Cerebellar nuclear complex (tissue), 1 donor: ENCODE data around the gene TSPAN5.
"Not testable (repeated sequence)": the region's sequence is repeated elsewhere in the genome, so short reads cannot be mapped to it uniquely, and the experiment has no call there.

Experiments used
- DNase-seq, 2 experiments: peaks; one replicate each; lab custom pipeline; 2025; lab: John Stamatoyannopoulos, UW

Gene TSPAN5

GRCh38 chr4:98496152-98496845 lies 162.1 kb downstream of the TSPAN5 start:
- no peak for DNase-seq

DNA sequence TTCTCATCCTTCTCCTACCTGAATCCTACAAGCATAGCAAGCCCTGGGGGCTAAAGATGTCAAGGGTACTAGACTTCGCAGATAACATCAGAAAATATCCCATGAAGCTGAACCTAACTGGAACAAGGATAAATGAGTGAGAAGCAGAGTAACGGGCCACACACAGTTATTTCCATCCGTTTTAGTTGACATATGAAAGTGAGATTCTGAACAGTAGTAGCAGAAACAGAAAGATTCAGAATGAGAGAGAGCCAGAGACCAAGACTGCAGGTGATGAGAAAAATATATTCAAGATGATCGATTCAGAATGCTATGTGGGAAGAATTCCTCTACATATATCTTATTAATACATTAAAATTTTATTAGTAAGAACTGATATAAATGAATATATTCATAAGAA lies 165.1 kb downstream of the TSPAN5 start:
- DNase-seq = no peak

GRCh38 chr4:98491899-98492559 lies 166.4 kb downstream of the TSPAN5 start:
- no peak for DNase-seq

DNA sequence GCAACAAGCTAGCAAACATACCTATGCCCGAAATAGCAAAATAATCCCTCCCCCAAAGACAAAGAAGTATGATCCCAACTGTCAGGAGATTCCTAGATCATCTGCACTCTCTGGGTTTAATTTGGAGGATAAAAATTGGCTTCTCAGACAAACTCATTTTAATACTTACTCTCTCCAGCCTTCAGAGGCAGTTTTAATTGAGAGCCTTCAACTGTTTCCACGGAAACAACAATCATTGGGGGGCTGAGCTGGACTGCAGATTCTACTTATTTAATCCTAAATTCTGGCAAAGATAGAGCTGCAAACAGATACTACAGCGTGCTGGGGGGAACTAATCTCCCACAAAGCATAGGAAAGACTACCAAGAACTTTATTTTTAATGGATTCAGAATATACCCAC lies 168.2 kb downstream of the TSPAN5 start:
- no peak for DNase-seq

DNA sequence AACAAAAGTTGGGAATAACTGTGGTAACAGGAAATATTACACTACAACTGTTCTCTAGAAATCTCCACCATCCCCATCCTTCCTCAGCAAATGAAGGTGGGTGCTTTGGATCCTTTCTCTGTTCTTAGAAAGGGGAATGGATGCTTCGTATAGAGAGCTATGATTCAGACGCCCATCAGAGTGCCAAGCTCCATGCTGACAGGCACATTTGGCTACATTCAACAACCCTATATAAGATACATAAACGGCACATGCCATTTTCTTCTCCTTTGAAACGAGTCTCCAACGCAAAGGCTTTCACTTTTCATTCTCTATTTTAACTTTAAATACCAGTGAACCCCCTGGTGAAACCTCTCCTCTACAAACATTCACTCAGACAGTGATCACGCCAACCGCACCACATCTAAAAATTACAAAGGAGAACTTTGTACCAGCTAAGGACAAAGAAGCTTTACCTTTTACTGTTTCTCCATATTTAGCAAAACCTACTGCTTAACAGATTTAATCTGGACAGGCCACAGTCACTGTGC lies 172.5 kb downstream of the TSPAN5 start:
- no peak for DNase-seq

- DNase-seq = no peak
Observed at GRCh38 chr4:98484031-98484430, 174.4 kb downstream of the TSPAN5 start.

DNA sequence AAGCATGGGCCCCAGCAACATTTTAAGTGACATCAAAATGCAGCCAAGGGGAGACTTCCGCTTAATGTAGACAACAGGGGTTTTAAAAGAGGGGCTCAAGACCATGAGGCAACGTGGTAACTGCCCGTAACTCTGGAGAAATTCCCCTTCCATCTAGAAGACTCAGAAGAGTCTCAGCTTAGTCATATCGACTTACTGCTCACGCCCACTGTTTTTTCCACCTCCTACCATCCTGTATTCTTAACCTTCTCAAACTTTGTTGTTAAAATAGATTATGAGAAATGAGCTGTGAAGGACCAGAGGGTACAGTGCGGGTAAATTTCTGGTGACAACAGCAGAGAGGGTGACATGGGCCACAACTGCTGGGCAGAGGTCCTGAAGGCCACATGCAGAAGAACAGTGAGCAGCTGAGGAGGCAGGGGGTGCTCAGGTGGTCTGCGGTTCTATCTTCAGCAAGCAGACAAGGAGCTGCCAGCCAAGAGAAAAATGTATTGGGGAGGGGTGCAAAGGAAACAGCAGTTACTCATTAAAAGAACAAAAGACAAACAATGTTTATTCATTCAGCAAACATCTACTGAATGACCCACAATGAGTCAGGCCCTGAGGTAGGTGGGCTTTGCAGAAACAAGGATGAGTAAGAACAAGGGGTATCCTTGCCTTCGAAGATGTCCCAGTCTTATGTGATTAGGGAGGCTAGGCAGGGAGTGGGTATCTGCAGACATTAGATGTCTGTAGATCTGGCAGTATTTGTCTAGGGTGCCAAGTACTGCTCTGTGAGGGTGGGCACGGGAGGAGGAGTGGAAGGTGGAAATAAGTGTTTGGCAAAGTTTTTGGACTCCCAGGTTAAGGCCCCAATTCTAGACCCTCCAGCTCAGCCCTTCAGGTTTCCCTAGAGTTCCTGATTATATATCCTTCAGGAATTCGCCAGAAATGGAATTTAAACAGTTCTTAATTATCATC lies 175.3 kb downstream of the TSPAN5 start:
- no peak for DNase-seq

- DNase-seq = no peak
Observed at GRCh38 chr4:98482503-98482846, 175.9 kb downstream of the TSPAN5 start.

GRCh38 chr4:98481167-98481566 lies 177.2 kb downstream of the TSPAN5 start:
- DNase-seq = peak; percentile 65 to 84

GRCh38 chr4:98480535-98480934 lies 177.9 kb downstream of the TSPAN5 start:
- no peak for DNase-seq

DNA sequence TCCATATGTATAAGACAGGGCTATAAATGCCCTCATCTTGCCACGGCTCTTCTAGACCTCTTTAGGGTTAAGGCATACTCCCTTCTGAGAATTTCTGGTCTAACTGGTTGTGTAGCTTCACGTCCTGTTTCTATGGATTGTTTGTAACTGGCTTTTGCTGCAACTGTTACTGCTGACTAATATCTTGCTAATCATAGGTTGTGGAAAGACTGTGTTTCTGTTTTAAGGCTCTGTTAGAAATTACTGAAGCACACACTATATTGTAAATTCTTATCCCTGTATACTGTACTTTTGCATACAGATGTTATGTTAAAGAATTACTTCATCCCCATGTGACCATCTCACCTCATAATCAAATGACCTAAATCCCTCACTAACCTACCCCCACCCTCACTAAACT lies 178.8 kb downstream of the TSPAN5 start:
- DNase-seq = not testable (repeated sequence)

DNA sequence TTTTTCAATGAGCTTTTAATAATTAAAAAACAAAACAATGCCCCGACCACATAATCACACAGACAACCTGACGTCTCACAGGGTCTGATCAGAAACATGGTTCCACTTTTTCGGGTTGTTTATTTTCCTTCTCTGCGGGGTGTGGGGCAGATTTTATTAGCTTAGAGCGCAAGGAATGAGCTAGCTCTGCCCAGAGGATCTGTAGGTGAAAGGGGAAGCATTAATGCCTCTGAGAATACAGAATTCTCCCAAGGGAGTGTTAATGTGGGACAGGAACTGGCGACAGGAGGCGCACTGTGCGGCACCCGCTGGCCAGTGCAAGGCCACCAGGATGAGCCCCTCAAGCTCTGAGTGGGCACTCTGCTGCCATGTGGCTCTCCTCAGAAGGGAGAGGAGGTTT lies 181.5 kb downstream of the TSPAN5 start:
- DNase-seq = no peak

DNA sequence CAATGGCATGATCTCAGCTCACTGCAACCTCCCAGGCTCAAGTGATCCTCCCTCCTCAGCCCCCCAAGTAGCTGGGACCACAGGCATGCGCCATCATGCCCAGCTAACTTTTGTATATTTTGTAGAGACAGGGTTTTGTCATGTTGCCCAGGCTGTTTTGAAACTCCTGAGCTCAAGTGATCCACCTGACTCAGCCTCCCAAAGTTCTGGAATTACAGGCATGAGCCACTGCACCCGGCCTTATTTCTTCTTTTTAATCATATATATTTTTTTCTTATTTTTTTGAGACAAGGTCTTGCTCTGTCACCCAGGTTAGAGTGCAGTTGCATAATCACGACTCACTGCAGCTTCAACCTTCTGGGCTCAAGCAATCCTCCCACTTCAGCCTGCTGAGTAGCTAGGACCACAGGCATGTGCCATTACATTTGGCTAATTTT lies 184.0 kb downstream of the TSPAN5 start:
- DNase-seq = no peak

GRCh38 chr4:98473046-98473445 lies 185.4 kb downstream of the TSPAN5 start:
- DNase-seq = no peak

DNA sequence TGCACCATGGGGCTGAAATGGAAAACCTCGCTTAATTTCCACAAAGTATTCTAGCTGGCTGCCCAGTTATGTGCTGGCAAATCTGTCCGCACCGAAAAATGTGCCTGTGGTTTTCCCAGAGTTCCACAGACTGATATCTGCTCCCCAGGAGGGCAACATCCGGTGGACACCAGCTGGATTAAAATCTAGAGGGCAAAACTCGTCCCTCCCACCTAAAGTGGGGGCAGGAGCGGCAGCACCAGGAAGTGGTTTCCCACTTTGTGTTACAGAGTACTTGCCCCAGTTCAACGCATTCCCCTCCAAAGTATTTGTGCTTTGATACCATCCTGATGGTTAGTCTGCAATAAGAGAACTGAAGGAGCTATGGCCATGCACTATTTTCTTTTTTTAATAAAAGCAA lies 187.6 kb downstream of the TSPAN5 start:
- DNase-seq = no peak

GRCh38 chr4:98470366-98470765 lies 188.0 kb downstream of the TSPAN5 start:
- no peak for DNase-seq

DNA sequence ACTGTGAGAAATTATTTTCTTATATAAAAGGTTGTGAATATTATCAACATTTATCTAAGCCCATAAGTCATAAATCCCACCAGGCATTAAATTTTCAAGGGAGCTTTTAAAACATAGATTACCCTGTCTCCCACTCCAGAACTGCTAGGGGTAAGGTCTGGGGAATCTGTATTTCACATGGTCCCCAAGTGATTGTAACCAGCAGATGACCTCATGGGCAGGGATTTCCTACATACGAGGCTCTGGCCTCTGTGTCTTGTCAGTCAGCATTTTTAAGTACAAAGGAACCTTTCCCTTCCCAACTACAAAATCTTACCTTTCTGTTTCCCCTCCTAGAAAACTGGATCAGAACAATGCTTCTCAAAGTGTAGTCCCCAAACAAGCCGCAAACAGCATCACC lies 188.6 kb downstream of the TSPAN5 start:
- no peak for DNase-seq

- no peak for DNase-seq
Observed at GRCh38 chr4:98468709-98469108, 189.7 kb downstream of the TSPAN5 start.

- DNase-seq = peak; percentile 7 to 76
Observed at GRCh38 chr4:98467627-98468072, 190.8 kb downstream of the TSPAN5 start.

- no peak for DNase-seq
Observed at GRCh38 chr4:98466868-98467599, 191.4 kb downstream of the TSPAN5 start.

DNA sequence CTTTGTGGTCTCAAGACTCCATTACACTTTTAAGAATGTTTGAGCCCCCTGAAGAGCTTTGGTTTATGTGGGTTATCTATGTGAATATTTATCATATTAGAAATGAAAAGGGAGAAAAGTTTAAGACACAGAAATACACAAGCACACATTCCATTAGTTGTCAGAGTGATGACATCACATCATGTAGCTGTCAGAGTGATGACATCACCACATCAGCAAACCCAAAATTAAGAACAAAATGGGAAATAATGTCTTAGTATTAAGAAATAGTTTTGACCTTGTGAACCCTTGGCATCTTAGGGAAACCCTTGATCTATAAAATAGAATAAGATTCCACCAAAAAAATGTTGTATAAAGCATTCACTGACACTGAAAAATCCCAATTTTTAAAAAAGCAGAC lies 195.9 kb downstream of the TSPAN5 start:
- no peak for DNase-seq
